IMR-90 (cell line): Measurements from ENCODE around the gene FANK1. TPM values are rescaled to one million over a fixed set of nuclear protein-coding genes. Genes with fewer than 3 reads are reported as not detected.

ENCODE experiments used
- ATAC-seq: fragments of 200-7000 bp; cut with Tn5 transposase; 2 replicates; pipeline ENCODE4 v1.9.1; 2020; ENCODE audit warnings: low read depth, mild to moderate bottlenecking, moderate library complexity
- BruUV-seq: library from RNA; stranded (reverse); fragments of 400-500 nt; replicated peaks from 2 replicates; lab custom pipeline; 2021; lab: Mats Ljungman, UMichigan
- CTCF ChIA-PET: fragments of 300-600 bp; formaldehyde crosslinking; extraction: SDS; loops from one replicate; lab custom pipeline; 2021; ENCODE audit warnings: antibody characterized with exemption; lab: Yijun Ruan, JAX
- POLR2A ChIA-PET: fragments of 300-600 bp; sonication (Branson Sonifier 250); formaldehyde crosslinking; loops from one replicate; lab custom pipeline; 2022; ENCODE audit warnings: antibody characterized with exemption; ENCODE audit not compliant: unreplicated experiment; lab: Charles Lee
- DNase-seq: peaks from one replicate; pipeline ENCODE4 v3.0.0; 2013
- H2AFZ ChIP-seq: replicated peaks from 2 replicates; pipeline ENCODE3; 2013; ENCODE audit warnings: low read length, mild to moderate bottlenecking; ENCODE audit not compliant: poor library complexity
- H2AK5ac ChIP-seq: 2 replicates; pipeline ENCODE4 v1.6.1; 2013; ENCODE audit warnings: low read depth, low read length, inconsistent platforms
- H2AK9ac ChIP-seq: replicated peaks from 2 replicates; pipeline ENCODE3; 2013; ENCODE audit warnings: mild to moderate bottlenecking, low read depth, low read length, moderate library complexity; ENCODE audit not compliant: poor library complexity
- H2BK120ac ChIP-seq: 2 replicates; pipeline ENCODE4 v1.6.1; 2013; ENCODE audit warnings: low read depth, low read length, inconsistent platforms
- H2BK15ac ChIP-seq: 3 replicates; pipeline ENCODE4 v1.6.1; 2013; ENCODE audit warnings: low read depth, low read length, inconsistent platforms
- H2BK20ac ChIP-seq: 2 replicates; pipeline ENCODE4 v1.6.1; 2013; ENCODE audit warnings: low read depth, mild to moderate bottlenecking, inconsistent platforms, low read length, moderate library complexity
- H2BK5ac ChIP-seq: 2 replicates; pipeline ENCODE4 v1.6.1; 2013; ENCODE audit warnings: mild to moderate bottlenecking, low read depth, low read length, inconsistent platforms; ENCODE audit not compliant: poor library complexity, severe bottlenecking
- H3K14ac ChIP-seq: replicated peaks from 2 replicates; pipeline ENCODE4 v1.6.1; 2013; ENCODE audit warnings: low read depth, low read length, inconsistent platforms
- H3K18ac ChIP-seq: 2 replicates; pipeline ENCODE4 v1.6.1; 2013; ENCODE audit warnings: low read depth, low read length, control low read depth
- H3K23ac ChIP-seq: 2 replicates; pipeline ENCODE4 v1.6.1; 2013; ENCODE audit warnings: low read depth, low read length, inconsistent platforms
- H3K27ac ChIP-seq: 2 replicates; pipeline ENCODE4 v1.5.1; 2013; ENCODE audit warnings: mild to moderate bottlenecking, control low read depth, low read length; ENCODE audit not compliant: insufficient read depth
- H3K27me3 ChIP-seq: 2 replicates; pipeline ENCODE4 v1.6.1; 2013; ENCODE audit warnings: low read length; ENCODE audit not compliant: control insufficient read depth, insufficient read depth
- H3K36me3 ChIP-seq: 2 replicates; pipeline ENCODE4 v1.6.1; 2013; ENCODE audit warnings: low read length, mixed read lengths; ENCODE audit not compliant: control insufficient read depth, insufficient read depth
- H3K4ac ChIP-seq: 2 replicates; pipeline ENCODE4 v1.6.1; 2013; ENCODE audit warnings: low read depth, low read length, inconsistent platforms
- H3K4me1 ChIP-seq: 2 replicates; pipeline ENCODE4 v1.6.1; 2013; ENCODE audit warnings: low read length, mixed read lengths; ENCODE audit not compliant: control insufficient read depth, insufficient read depth
- H3K4me2 ChIP-seq: 2 replicates; pipeline ENCODE4 v1.6.1; 2013; ENCODE audit warnings: low read depth, mild to moderate bottlenecking, control low read depth, low read length, moderate library complexity
- H3K4me3 ChIP-seq: 2 replicates; pipeline ENCODE4 v1.5.1; 2013; ENCODE audit warnings: low read depth, mild to moderate bottlenecking, control low read depth, low read length, moderate library complexity; ENCODE audit not compliant: insufficient read depth
- H3K56ac ChIP-seq: 2 replicates; pipeline ENCODE4 v1.6.1; 2013; ENCODE audit warnings: low read length, inconsistent platforms; ENCODE audit not compliant: insufficient read depth; ENCODE audit errors: extremely low read depth
- H3K79me1 ChIP-seq, 2 experiments: 2 replicates each; pipeline ENCODE4 v1.6.1; 2013; ENCODE audit warnings: low read length in 2 of 2, inconsistent platforms in 1 of 2, low read depth in 1 of 2
- H3K9ac ChIP-seq: 2 replicates; pipeline ENCODE4 v1.6.1; 2013; ENCODE audit warnings: low read depth, low read length, control low read depth
- H3K9me1 ChIP-seq: 2 replicates; pipeline ENCODE4 v1.6.1; 2013; ENCODE audit warnings: low read length, inconsistent platforms; ENCODE audit not compliant: insufficient read depth
- H3K9me3 ChIP-seq: 2 replicates; pipeline ENCODE4 v1.6.1; 2013; ENCODE audit warnings: low read length; ENCODE audit not compliant: control insufficient read depth, insufficient read depth
- H4K20me1 ChIP-seq: 2 replicates; pipeline ENCODE4 v1.6.1; 2013; ENCODE audit warnings: low read length, inconsistent platforms; ENCODE audit not compliant: insufficient read depth
- H4K5ac ChIP-seq: 2 replicates; pipeline ENCODE4 v1.6.1; 2013; ENCODE audit warnings: mild to moderate bottlenecking, low read depth, low read length, control low read depth
- H4K8ac ChIP-seq, 2 experiments: 2 replicates each; pipeline ENCODE4 v1.6.1; 2013; ENCODE audit warnings: low read depth in 2 of 2, low read length in 2 of 2, control low read depth in 1 of 2, inconsistent platforms in 1 of 2
- H4K91ac ChIP-seq: 2 replicates; pipeline ENCODE4 v1.6.1; 2013; ENCODE audit warnings: low read depth, low read length, inconsistent platforms; ENCODE audit not compliant: insufficient read depth
- BHLHE40 ChIP-seq: fragments of 150-350 bp; IDR thresholded peaks from 2 replicates; pipeline ENCODE4 v1.6.1; 2016; ENCODE audit warnings: mild to moderate bottlenecking, low read depth, low read length
- CEBPB ChIP-seq: IDR thresholded peaks from 2 replicates; pipeline ENCODE4 v1.6.1; 2012; ENCODE audit warnings: low read depth, low read length, improper control_type of control experiment
- CHD1 ChIP-seq: IDR thresholded peaks from 2 replicates; pipeline ENCODE4 v1.6.1; 2012; ENCODE audit warnings: low read depth, low read length, improper control_type of control experiment
- ELK1 ChIP-seq: fragments of 150-350 bp; IDR thresholded peaks from 2 replicates; pipeline ENCODE4 v1.6.1; 2016; ENCODE audit warnings: low read depth, mild to moderate bottlenecking, low read length, moderate library complexity, borderline replicate concordance
- FOS ChIP-seq: fragments of 150-350 bp; IDR thresholded peaks from 2 replicates; pipeline ENCODE4 v1.6.1; 2016; ENCODE audit warnings: low read depth, low read length
- MAFK ChIP-seq: IDR thresholded peaks from 2 replicates; pipeline ENCODE4 v1.6.1; 2012; ENCODE audit warnings: low read depth, low read length, improper control_type of control experiment
- MAZ ChIP-seq: IDR thresholded peaks from 2 replicates; pipeline ENCODE4 v1.6.1; 2012; ENCODE audit warnings: low read depth, mild to moderate bottlenecking, low read length, improper control_type of control experiment, moderate library complexity, borderline replicate concordance
- MXI1 ChIP-seq: IDR thresholded peaks from 2 replicates; pipeline ENCODE4 v1.6.1; 2012; ENCODE audit warnings: low read depth, mild to moderate bottlenecking, low read length, moderate library complexity, borderline replicate concordance
- NFE2L2 ChIP-seq: fragments of 150-350 bp; IDR thresholded peaks from 2 replicates; pipeline ENCODE4 v1.6.1; 2016; ENCODE audit warnings: low read depth, mild to moderate bottlenecking, low read length
- POLR2A ChIP-seq: IDR thresholded peaks from 2 replicates; pipeline ENCODE4 v1.6.1; 2012; ENCODE audit warnings: mild to moderate bottlenecking, low read depth, low read length
- RAD21 ChIP-seq: IDR thresholded peaks from 2 replicates; pipeline ENCODE4 v1.6.1; 2012; ENCODE audit warnings: low read length, improper control_type of control experiment
- RCOR1 ChIP-seq: IDR thresholded peaks from 2 replicates; pipeline ENCODE4 v1.6.1; 2012; ENCODE audit warnings: mild to moderate bottlenecking, low read length, improper control_type of control experiment; ENCODE audit not compliant: insufficient replicate concordance
- RFX5 ChIP-seq: IDR thresholded peaks from 2 replicates; pipeline ENCODE4 v1.8.0; 2012; ENCODE audit warnings: low read depth, mild to moderate bottlenecking, low read length, moderate library complexity
- SMC3 ChIP-seq: fragments of 150-350 bp; IDR thresholded peaks from 2 replicates; pipeline ENCODE4 v1.6.1; 2016; ENCODE audit warnings: low read depth, mild to moderate bottlenecking, antibody characterized with exemption, low read length, moderate library complexity
- WGBS, 2 experiments: methylation state at CpG; one replicate each; pipeline versions ENCODE4 v1.1.5 to v1.1.7; 2013; ENCODE audit warnings: missing lambda C conversion rate in 2 of 2; ENCODE audit not compliant: insufficient read length in 1 of 2; ENCODE audit errors: extremely low coverage in 2 of 2; 5-methylcytosine and 5-hydroxymethylcytosine counted together
- dilution Hi-C: fragments of 300-500 bp; cut with HindIII; formaldehyde crosslinking; loops from one replicate; pipeline ENCODE4 v1.14.3; 2018; ENCODE audit warnings: low sequenced_read_pairs; ENCODE audit not compliant: unreplicated experiment
- in situ Hi-C: fragments of 300-500 bp; cut with MboI; formaldehyde crosslinking; loops from 3 replicates; pipeline ENCODE4 v1.14.3; 2019; ENCODE audit warnings: low sequenced_read_pairs, inconsistent platforms, mixed read lengths
- intact Hi-C: fragments of 100-400 bp; cut with micrococcal nuclease; formaldehyde crosslinking; loops from 2 replicates; pipeline ENCODE4 v1.10.0; 2022
- polyA plus RNA-seq, 3 experiments: library from polyadenylated mRNA; depleted of rRNA; stranded (reverse); fragments of >200 nt; gene quantifications; 2 replicates each; pipeline ENCODE4 v1.2.3, GENCODE V29; 2012; ENCODE audit warnings: low replicate concordance in 1 of 3
- total RNA-seq: library from RNA; depleted of rRNA; stranded (reverse); fragments of >200 nt; gene quantifications from 2 replicates; pipeline ENCODE4 v1.2.3, GENCODE V29; 2012
- TF ChIP-seq, protein P1 (sequence below): fragments of 150-350 bp; IDR thresholded peaks from 2 replicates; pipeline ENCODE4 v1.6.1; 2017; ENCODE audit warnings: mild to moderate bottlenecking, antibody characterized with exemption, low read length, low read depth
- TF ChIP-seq, protein P2 (sequence below): conservative IDR thresholded peaks from 2 replicates; pipeline ENCODE4 v1.5.1; 2012; ENCODE audit warnings: mild to moderate bottlenecking, low read depth, low read length, improper control_type of control experiment

FANK1 gene
- total and polyA plus RNA-seq, 2 of the 4 experiments (the other 2 are of a cell fraction): 0.90 to 2.2 TPM

DNA sequence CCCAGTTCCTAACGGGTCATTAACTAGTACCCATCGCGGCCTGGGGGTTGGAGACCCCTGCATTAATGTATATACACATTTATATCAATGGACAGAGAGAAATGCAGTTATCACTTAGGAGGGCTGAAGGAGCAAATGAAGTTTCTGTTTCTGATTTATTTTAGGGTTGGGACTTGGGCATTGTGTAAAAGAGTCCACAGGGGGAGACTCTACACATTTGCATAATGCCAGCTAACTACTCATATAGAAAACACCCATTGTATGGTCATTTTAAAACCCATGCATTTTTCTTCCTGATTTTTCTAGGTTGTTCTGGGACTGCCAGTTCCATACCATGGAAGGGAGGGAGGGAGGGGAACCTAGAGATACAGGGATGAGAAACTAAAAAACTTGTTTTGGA is 49.5 kb upstream of the FANK1 start:
- H2AK9ac ChIP-seq: no peak overlapping the region
- no peak overlapping the region for H4K8ac ChIP-seq
- intact Hi-C loops: no loop called here
- H3K9me1 ChIP-seq: no peaks in the 10 kb centered on the region; the same call in 1 of the 2 replicates
- TF ChIP-seq RCOR1: no peak
- no peak for TF ChIP-seq RAD21
- TF ChIP-seq, protein P1, sequence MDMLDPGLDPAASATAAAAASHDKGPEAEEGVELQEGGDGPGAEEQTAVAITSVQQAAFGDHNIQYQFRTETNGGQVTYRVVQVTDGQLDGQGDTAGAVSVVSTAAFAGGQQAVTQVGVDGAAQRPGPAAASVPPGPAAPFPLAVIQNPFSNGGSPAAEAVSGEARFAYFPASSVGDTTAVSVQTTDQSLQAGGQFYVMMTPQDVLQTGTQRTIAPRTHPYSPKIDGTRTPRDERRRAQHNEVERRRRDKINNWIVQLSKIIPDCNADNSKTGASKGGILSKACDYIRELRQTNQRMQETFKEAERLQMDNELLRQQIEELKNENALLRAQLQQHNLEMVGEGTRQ: no peak
- no peak for TF ChIP-seq BHLHE40
- no peak for TF ChIP-seq CEBPB
- no peak for TF ChIP-seq SMC3
- no peak for TF ChIP-seq MAZ
- no peak for TF ChIP-seq NFE2L2
- TF ChIP-seq, protein P2, sequence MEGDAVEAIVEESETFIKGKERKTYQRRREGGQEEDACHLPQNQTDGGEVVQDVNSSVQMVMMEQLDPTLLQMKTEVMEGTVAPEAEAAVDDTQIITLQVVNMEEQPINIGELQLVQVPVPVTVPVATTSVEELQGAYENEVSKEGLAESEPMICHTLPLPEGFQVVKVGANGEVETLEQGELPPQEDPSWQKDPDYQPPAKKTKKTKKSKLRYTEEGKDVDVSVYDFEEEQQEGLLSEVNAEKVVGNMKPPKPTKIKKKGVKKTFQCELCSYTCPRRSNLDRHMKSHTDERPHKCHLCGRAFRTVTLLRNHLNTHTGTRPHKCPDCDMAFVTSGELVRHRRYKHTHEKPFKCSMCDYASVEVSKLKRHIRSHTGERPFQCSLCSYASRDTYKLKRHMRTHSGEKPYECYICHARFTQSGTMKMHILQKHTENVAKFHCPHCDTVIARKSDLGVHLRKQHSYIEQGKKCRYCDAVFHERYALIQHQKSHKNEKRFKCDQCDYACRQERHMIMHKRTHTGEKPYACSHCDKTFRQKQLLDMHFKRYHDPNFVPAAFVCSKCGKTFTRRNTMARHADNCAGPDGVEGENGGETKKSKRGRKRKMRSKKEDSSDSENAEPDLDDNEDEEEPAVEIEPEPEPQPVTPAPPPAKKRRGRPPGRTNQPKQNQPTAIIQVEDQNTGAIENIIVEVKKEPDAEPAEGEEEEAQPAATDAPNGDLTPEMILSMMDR: no peak
- no peak for TF ChIP-seq CHD1
- TF ChIP-seq FOS: no peak
- TF ChIP-seq MAFK: no peak
- no peak for TF ChIP-seq MXI1
- no peak for TF ChIP-seq POLR2A
- TF ChIP-seq ELK1: no peak
- TF ChIP-seq RFX5: no peak
- H2BK120ac ChIP-seq: no peak overlapping the region
- no peak overlapping the region for H3K27ac ChIP-seq
- H3K4ac ChIP-seq: no peak overlapping the region
- in situ Hi-C loops: no loop called here
- no CpG with 5 or more reads among the region's 3 CpGs for WGBS, 2 experiments
- H3K14ac ChIP-seq: no peak overlapping the region
- dilution Hi-C loops: no loop called here
- no peak overlapping the region for H2AK5ac ChIP-seq
- no peak overlapping the region for H3K23ac ChIP-seq
- BruUV-seq: no TSS peak
- no peak overlapping the region for H3K56ac ChIP-seq
- H4K91ac ChIP-seq: no peak overlapping the region
- H3K79me1 ChIP-seq: no peaks in the 10 kb centered on the region; a peak in 2 of 4 replicates
- H2AFZ ChIP-seq: no peak overlapping the region
- no peak overlapping the region for H4K5ac ChIP-seq
- DNase-seq (no peak), ATAC-seq (no peak)
- H2BK20ac ChIP-seq: no peak overlapping the region
- no peak overlapping the region for H3K9ac ChIP-seq
- H2BK5ac ChIP-seq: no peak overlapping the region
- H2BK15ac ChIP-seq: no peak overlapping the region
- no peaks in the 10 kb centered on the region for H4K20me1 ChIP-seq
- H3K4me3 ChIP-seq: no peak overlapping the region
- H3K4me2 ChIP-seq: no peak overlapping the region
- ChIA-PET CTCF (no interaction called here), POLR2A (no interaction called here)
- no peaks in the 10 kb centered on the region for H3K9me3 ChIP-seq
- H3K4me1 ChIP-seq: no peaks in the 10 kb centered on the region
- no peak overlapping the region for H3K18ac ChIP-seq
- H3K36me3 ChIP-seq: peaks cover 39% of the 10 kb centered on the region
- H3K27me3 ChIP-seq: no peaks in the 10 kb centered on the region
